PC-3 (cell line): ENCODE measurements around the gene PODXL2. TPM values are rescaled to one million over a fixed set of nuclear protein-coding genes. Genes with fewer than 3 reads are reported as not detected.

ENCODE experiments used
- ATAC-seq: fragments of 200-7000 bp; cut with Tn5 transposase; 2 replicates; pipeline ENCODE4 v1.9.1; 2020; ENCODE audit warnings: mild to moderate bottlenecking, moderate library complexity
- BruUV-seq: library from RNA; stranded (reverse); fragments of 400-500 nt; replicated peaks from 2 replicates; lab custom pipeline; 2021; lab: Mats Ljungman, UMichigan
- CTCF ChIA-PET: fragments of 300-600 bp; sonication (Branson Sonifier 250); formaldehyde crosslinking; loops from one replicate; lab custom pipeline; 2022; ENCODE audit warnings: antibody characterized with exemption; lab: Charles Lee
- POLR2A ChIA-PET: fragments of 300-600 bp; sonication (Branson Sonifier 250); formaldehyde crosslinking; loops from one replicate; lab custom pipeline; 2022; ENCODE audit warnings: antibody characterized with exemption; ENCODE audit not compliant: unreplicated experiment; lab: Charles Lee
- DNase-seq: peaks from one replicate; pipeline ENCODE4 v3.0.0-alpha.2; 2015
- H2AFZ ChIP-seq: fragments of 300-600 bp; sonication (generic); 2 replicates; pipeline ENCODE4 v1.6.0; 2016; ENCODE audit warnings: antibody characterized with exemption, low read length
- H3F3A ChIP-seq: fragments of 300-600 bp; sonication (generic); one replicate; pipeline ENCODE4 v1.6.0; 2017; ENCODE audit warnings: antibody characterized with exemption, low read length, control low read depth, mild to moderate bottlenecking; ENCODE audit not compliant: unreplicated experiment
- H3K27ac ChIP-seq: fragments of 300-600 bp; sonication (generic); 2 replicates; pipeline ENCODE4 v1.5.1; 2016; ENCODE audit warnings: mild to moderate bottlenecking, low read length
- H3K27me3 ChIP-seq: fragments of 300-600 bp; sonication (generic); 2 replicates; pipeline ENCODE4 v1.6.1; 2016; ENCODE audit warnings: low read length, mixed read lengths
- H3K36me3 ChIP-seq: fragments of 300-600 bp; sonication (generic); 2 replicates; pipeline ENCODE4 v1.6.1; 2016; ENCODE audit warnings: low read depth, mixed run types, low read length, mixed read lengths
- H3K4me1 ChIP-seq: fragments of 300-600 bp; sonication (generic); 2 replicates; pipeline ENCODE4 v1.5.1; 2016; ENCODE audit warnings: low read length; ENCODE audit not compliant: insufficient read depth
- H3K4me2 ChIP-seq: fragments of 300-600 bp; sonication (generic); 2 replicates; pipeline ENCODE4 v1.6.0; 2016; ENCODE audit warnings: low read length
- H3K4me3 ChIP-seq: fragments of 300-600 bp; sonication (generic); 2 replicates; pipeline ENCODE4 v1.5.1; 2016; ENCODE audit warnings: mild to moderate bottlenecking, low read length, mixed read lengths
- H3K79me2 ChIP-seq: fragments of 300-600 bp; sonication (generic); 2 replicates; pipeline ENCODE4 v1.6.1; 2017; ENCODE audit warnings: low read length, mixed read lengths
- H3K9ac ChIP-seq: fragments of 300-600 bp; sonication (generic); 2 replicates; pipeline ENCODE4 v1.6.0; 2016; ENCODE audit warnings: mild to moderate bottlenecking, low read length
- H3K9me2 ChIP-seq: fragments of 300-600 bp; sonication (generic); replicated peaks from 2 replicates; pipeline ENCODE4 v1.6.1; 2016; ENCODE audit warnings: mixed run types, low read length, mixed read lengths
- H3K9me3 ChIP-seq: fragments of 300-600 bp; sonication (generic); 2 replicates; pipeline ENCODE4 v1.6.1; 2016; ENCODE audit warnings: low read length, mixed read lengths
- H4K20me1 ChIP-seq: fragments of 300-600 bp; sonication (generic); 2 replicates; pipeline ENCODE4 v1.6.1; 2016; ENCODE audit warnings: low read length, mixed read lengths
- CTCF ChIP-seq: fragments of 300-600 bp; sonication (generic); conservative IDR thresholded peaks from 2 replicates; pipeline ENCODE4 v1.5.1; 2017; ENCODE audit warnings: antibody characterized with exemption, low read depth, mild to moderate bottlenecking, low read length
- EZH2 ChIP-seq: fragments of 300-600 bp; sonication (generic); IDR thresholded peaks from one replicate; pipeline ENCODE4 v1.6.1; 2017; ENCODE audit warnings: antibody characterized with exemption, mild to moderate bottlenecking, low read length; ENCODE audit not compliant: unreplicated experiment
- EZH2phosphoT487 ChIP-seq: fragments of 300-600 bp; sonication (generic); IDR thresholded peaks from 2 replicates; pipeline ENCODE4 v1.6.1; 2018; ENCODE audit warnings: mild to moderate bottlenecking, antibody characterized with exemption, low read length, borderline replicate concordance
- intact Hi-C: fragments of 100-400 bp; cut with micrococcal nuclease; formaldehyde crosslinking; loops from 2 replicates; pipeline ENCODE4 v1.9.0; 2023
- total RNA-seq: library from RNA; depleted of rRNA; stranded (reverse); fragments of >200 nt; gene quantifications from 2 replicates; pipeline ENCODE4 v1.2.3, GENCODE V29; 2014

PODXL2 gene
- total RNA-seq, 1 experiment from 2014 or later, result 32.4 TPM

- Histone ChIP-seq H3K4me1 (peaks cover 25% of the 10 kb centered on the region), H3K9me3 (no peaks in the 10 kb centered on the region), H3K4me2 (peak overlapping the region; percentile 31), H3K36me3 (no peaks in the 10 kb centered on the region), H3K27ac (peak overlapping the region; percentile 36), H3F3A (no peaks in the 10 kb centered on the region), H3K79me2 (no peaks in the 10 kb centered on the region), H3K27me3 (no peaks in the 10 kb centered on the region), H4K20me1 (no peaks in the 10 kb centered on the region), H3K4me3 (no peak overlapping the region), H2AFZ (no peak overlapping the region), H3K9ac (no peak overlapping the region), H3K9me2 (no peaks in the 10 kb centered on the region)
- POLR2A ChIA-PET, result interaction anchor here (0.6 kb wide), 1 partner anchor 92 kb away, joined by 3 read pairs; no protein-coding TSS in a partner anchor
- CTCF ChIA-PET, result no interaction called here
- intact Hi-C loops, result loop anchor here (2.0 kb wide), 1 partner anchor 35 kb away; no protein-coding TSS in a partner anchor
- DNase-seq (peak; percentile 54), ATAC-seq (peak; percentile 63)
- no TSS peak for BruUV-seq
- TF ChIP-seq CTCF, result no peak
- no peak for TF ChIP-seq EZH2
- TF ChIP-seq EZH2phosphoT487, result no peak
These were observed 26.7 kb downstream of the PODXL2 start for GRCh38 chr3:127655641-127656040.

DNA sequence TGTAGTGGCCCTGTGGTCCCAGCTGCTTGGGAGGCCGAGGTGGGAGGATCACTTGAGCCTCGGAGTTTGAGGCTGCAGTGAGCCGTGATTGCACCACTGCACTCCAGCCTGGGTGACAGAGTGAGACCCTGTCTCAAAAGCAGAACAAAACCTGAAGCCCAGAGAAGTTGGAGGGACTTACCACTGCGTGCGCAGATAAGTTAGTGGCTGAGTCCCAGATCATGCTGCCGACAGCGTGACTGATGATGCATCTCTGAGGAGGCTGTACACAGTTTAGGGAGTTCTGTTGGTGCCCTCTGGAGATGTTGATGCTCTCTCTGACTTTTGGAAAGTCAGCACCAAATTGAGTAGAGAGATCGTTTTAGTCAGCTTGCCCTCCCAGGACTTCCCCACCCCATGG, 27.9 kb downstream of the PODXL2 start:
- Histone ChIP-seq H3K4me2 (no peak overlapping the region), H3F3A (no peaks in the 10 kb centered on the region), H3K79me2 (no peaks in the 10 kb centered on the region), H3K27me3 (no peaks in the 10 kb centered on the region), H3K9me3 (no peaks in the 10 kb centered on the region), H3K9ac (no peak overlapping the region), H3K36me3 (no peaks in the 10 kb centered on the region), H3K4me3 (no peak overlapping the region), H4K20me1 (no peaks in the 10 kb centered on the region), H2AFZ (no peak overlapping the region), H3K27ac (no peak overlapping the region), H3K9me2 (no peaks in the 10 kb centered on the region), H3K4me1 (peaks cover 25% of the 10 kb centered on the region)
- no TSS peak for BruUV-seq
- CTCF ChIA-PET, result no interaction called here
- TF ChIP-seq EZH2phosphoT487 (no peak), CTCF (no peak), EZH2 (no peak)
- no peak for DNase-seq
- no peak for ATAC-seq
- intact Hi-C loops, result no loop called here
- POLR2A ChIA-PET, result no interaction called here

DNA sequence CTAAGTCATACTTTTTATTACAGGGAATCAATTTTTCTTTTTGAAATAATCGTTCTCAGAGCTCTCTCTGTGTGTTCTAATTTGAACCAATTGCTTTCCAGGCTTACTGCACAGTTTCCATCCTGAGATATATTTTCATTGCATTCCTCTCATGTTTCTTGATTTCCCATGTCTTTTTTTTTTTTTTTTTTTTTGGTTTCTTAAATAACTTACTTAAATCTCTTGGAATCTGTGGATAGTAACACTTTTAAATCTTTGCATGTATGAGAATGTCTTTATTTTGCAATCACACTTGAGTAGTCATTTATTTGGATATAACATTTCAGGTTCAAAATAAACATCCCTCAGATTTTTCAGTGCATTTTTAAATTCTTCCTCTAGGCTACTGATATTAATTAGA, 29.2 kb downstream of the PODXL2 start:
- no peaks in the 10 kb centered on the region for H3K9me2 ChIP-seq
- no peaks in the 10 kb centered on the region for H3F3A ChIP-seq
- intact Hi-C loops, result no loop called here
- no peak overlapping the region for H3K4me3 ChIP-seq
- BruUV-seq, result no TSS peak
- ChIA-PET CTCF (interaction anchor here (0.7 kb wide), 1 partner anchor 353 kb away, joined by 10 read pairs; no protein-coding TSS in a partner anchor), POLR2A (no interaction called here)
- H3K9ac ChIP-seq, result no peak overlapping the region
- H3K27ac ChIP-seq, result no peak overlapping the region
- no peak overlapping the region for H2AFZ ChIP-seq
- DNase-seq (no peak), ATAC-seq (no peak)
- no peaks in the 10 kb centered on the region for H3K79me2 ChIP-seq
- H3K9me3 ChIP-seq, result no peaks in the 10 kb centered on the region
- H3K4me2 ChIP-seq, result no peak overlapping the region
- H3K4me1 ChIP-seq, result peaks cover 25% of the 10 kb centered on the region
- no peaks in the 10 kb centered on the region for H3K27me3 ChIP-seq
- no peaks in the 10 kb centered on the region for H4K20me1 ChIP-seq
- H3K36me3 ChIP-seq, result no peaks in the 10 kb centered on the region
- TF ChIP-seq EZH2phosphoT487, result no peak
- no peak for TF ChIP-seq EZH2
- TF ChIP-seq CTCF, result no peak
